Epithelial cell of proximal tubule (primary cell): ENCODE results near the gene DDA1. TPM values are rescaled to one million over a fixed set of nuclear protein-coding genes. Genes with fewer than 3 reads are reported as not detected.

ENCODE experiments used
- DNase-seq: peaks from one replicate; pipeline ENCODE4 v3.0.0-alpha.2; 2011; ENCODE audit warnings: low read depth
- H3K4me3 ChIP-seq: 2 replicates; pipeline ENCODE4 v1.5.1; 2011; ENCODE audit warnings: low read depth, mild to moderate bottlenecking, low read length
- total RNA-seq: library from RNA; depleted of rRNA; stranded (reverse); fragments of >200 nt; gene quantifications from 2 replicates; pipeline ENCODE4 v1.2.3, GENCODE V29; 2015
- TF ChIP-seq, protein P1 (sequence below): conservative IDR thresholded peaks from 2 replicates; pipeline ENCODE4 v1.5.1; 2012; ENCODE audit warnings: low read depth, mild to moderate bottlenecking, low read length

The DDA1 gene
- total RNA-seq, 1 donor from 2014 or later = 35.6 TPM

DNA sequence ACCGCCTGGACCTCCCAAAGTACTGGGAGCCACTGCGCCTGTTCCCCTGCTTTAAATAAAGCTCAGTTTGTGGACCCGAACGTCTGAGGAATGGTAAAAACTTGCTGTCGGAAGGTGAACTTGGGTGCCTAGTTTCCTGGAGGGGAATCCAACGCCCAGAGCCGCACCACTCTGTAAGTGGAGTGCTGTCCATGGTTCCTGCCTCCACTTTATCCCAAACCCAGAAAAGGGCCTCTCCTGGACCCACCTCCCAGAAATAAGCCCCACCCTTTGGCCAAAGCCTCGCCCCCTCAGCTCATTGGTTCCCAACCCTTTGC is 23.0 kb downstream of the DDA1 start:
- TF ChIP-seq, protein P1, sequence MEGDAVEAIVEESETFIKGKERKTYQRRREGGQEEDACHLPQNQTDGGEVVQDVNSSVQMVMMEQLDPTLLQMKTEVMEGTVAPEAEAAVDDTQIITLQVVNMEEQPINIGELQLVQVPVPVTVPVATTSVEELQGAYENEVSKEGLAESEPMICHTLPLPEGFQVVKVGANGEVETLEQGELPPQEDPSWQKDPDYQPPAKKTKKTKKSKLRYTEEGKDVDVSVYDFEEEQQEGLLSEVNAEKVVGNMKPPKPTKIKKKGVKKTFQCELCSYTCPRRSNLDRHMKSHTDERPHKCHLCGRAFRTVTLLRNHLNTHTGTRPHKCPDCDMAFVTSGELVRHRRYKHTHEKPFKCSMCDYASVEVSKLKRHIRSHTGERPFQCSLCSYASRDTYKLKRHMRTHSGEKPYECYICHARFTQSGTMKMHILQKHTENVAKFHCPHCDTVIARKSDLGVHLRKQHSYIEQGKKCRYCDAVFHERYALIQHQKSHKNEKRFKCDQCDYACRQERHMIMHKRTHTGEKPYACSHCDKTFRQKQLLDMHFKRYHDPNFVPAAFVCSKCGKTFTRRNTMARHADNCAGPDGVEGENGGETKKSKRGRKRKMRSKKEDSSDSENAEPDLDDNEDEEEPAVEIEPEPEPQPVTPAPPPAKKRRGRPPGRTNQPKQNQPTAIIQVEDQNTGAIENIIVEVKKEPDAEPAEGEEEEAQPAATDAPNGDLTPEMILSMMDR = no peak

DNA sequence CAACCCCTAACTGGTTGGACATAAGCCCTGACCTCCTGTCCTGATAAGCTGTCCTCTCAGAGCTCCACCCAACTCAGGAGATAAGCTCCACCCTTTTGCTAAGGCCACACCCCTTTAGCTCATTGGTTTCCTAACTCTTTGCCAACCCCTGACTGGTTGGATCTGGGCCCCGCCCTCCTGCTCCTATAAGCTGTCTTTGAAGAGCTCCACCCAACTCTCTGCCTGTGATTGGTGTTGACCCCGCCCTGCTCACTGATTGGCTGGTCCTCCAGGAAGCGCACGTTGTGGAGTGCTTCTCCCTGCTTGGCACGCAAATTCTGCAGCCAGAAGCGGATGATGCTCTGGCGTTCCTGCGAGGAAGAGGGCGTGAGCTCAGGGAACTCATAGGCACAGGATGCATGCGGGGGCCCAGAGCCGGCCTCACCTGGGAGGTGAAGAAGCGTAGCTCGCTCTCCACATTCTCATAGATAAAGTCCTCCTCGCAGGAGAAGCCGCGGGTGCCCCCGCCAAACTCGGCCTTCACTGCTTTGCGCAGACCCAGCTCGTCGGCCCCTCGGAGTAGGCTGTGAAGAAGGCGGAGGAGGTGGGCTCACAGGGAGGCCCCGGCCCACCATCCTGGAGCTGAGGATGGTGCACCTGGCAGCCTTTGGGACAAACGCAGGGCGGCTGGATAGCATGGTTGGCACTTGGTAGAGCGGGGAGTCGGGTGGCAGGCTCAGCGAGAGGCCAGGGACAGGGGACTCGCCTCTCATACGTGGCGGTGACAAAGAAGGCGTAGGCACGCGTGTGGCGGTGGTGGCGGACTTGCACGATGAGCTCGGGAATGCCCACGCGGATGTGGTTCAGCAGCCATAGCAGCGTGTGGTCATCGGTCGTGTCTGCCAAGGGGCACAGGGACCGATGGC is 23.6 kb downstream of the DDA1 start:
- no peak overlapping the region for H3K4me3 ChIP-seq
- TF ChIP-seq, protein P1 = no peak
- no peak for DNase-seq

More for the DNA sequence above, 23.0 kb downstream of the DDA1 start:
- no peak for DNase-seq
- no peak overlapping the region for H3K4me3 ChIP-seq

DNA sequence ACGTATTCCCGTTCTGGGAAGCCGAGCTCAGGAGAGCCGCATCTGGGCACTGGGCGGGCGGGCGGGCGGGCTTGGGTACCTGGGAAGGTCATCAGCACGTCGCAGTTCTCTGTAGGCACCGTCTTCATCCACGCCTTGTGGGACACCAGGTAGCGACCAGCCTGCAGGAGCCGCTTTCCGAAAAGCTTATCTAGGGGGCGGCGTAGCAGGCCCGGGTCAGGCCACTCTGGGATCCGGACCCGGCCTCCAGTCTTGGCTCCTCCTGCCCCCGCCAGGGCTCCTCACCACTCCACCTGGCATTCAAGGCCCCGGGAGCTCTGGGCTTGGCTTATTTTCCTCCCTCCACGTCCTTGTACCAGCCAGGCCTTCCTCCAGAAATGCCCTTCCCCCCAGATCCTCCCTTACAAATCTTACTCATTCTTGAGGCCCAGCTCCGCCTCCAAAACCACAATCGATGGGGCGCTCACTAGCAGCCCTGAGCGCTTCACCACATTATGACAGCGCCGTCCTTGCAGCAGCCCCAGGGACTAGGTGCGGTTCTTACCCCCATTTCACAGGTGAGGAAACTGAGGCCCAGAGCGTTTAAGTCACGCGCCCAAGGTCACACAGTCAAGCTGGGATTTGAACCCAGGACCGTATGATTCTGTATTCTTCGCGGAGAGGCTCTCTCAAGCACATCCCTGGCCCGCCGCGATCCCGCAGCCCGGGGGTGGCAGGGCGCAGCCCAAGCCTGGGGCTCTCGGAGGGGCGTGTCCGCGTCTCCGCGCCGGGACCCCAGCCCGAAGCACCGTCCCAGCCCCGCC is 24.4 kb downstream of the DDA1 start:
- DNase-seq = no peak
- peak overlapping the region; percentile 77 for H3K4me3 ChIP-seq
- TF ChIP-seq, protein P1 = no peak

DNA sequence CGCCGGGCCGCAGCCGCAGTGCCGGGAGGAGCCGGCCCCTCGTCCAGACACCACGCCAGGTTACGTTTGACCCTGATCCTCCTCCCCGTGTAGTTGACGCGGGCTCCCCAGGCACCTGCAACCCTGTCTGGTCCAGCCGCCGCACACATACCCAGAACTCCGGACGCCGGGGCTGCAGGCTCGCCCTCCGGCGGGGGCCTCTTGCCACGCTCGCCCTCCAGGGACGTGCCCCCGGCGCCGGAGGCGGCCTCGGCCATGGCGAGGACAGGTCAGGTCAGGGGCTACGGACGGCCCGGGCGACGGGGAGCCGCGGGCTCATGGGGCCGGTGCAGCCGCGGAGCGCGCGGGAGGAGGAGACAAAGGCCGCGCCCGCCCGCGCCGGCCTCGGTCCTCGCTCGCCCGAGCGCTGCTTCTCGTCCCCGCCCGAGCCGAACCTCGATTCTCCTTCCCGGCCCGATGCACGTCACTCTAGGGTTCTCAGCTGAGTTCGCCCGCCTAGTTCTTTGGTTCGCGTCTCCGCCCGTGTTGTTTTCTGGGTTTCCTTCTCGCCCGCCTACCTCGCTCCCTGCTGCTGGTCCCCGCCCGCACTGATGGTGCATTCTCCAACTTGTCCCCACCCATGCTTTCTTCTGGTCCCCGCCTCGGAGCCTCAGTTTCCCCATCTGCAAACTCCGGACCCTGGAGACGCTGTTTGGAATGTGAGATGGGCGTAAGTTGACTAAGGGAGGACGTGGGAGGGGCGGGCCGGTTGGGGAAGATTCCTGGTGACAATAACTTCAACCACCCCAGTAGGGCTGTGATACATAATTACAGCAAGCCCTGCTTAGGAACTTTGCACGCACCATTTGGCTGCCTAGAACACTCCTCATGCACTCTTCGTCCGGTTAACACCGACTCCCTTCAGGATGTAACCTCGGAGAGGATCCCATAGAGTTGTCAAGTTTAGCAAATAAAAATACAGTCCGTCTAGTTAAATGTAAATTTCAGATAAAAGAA is 25.3 kb downstream of the DDA1 start, which contains the start of gene ANO8:
Gene ANO8, minus strand, starts transcription at position 442 of the 996 bp plus-strand sequence. Its CDS starts 185 bp downstream, at position 257.
- H3K4me3 ChIP-seq = peak within 1 kb of the TSS; percentile 77
- DNase-seq = peak; percentile 86
- TF ChIP-seq, protein P1 = no peak

DNA sequence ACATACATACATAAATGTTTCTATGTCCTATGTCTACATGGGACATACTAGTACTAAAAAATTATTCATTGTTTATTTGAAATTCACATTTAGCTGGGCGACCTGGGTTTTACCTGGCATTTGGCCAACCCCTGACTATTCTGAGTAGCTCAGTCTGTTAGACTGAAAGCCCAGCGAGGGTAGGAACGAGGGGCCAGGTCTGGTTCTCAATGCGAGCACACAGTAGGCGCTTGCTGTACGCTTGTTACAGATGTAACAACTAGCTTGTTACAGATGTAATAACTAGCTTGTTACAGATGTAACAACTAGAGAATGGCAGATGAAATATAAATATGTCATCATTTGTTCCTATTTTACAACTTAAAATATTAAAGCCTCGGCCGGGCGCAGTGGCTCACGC is 26.2 kb downstream of the DDA1 start:
- DNase-seq = no peak
- TF ChIP-seq, protein P1 = no peak
- H3K4me3 ChIP-seq = peak overlapping the region; percentile 98
